ENCODE data around the gene CAPN11. TPM values are rescaled to one million over a fixed set of nuclear protein-coding genes. Genes with fewer than 3 reads are reported as not detected.

Gene CAPN11
- total and polyA plus RNA-seq, 2 of the 4 experiments (the other 2 are of a cell fraction), result not detected

GRCh38 chr6:44156494-44157151, 2.0 kb upstream of the CAPN11 start:
- Histone ChIP-seq H3K4me3 (ENCODE audit: insufficient read depth, low read depth, low read length) (no peak overlapping the region), H3K9me1 (ENCODE audit: insufficient read depth, low read length) (0 out of 2 replicates have a peak, but pooled peaks cover 2% of the 10 kb centered on the region), H2BK5ac (ENCODE audit: low read depth, low read length, poor library complexity, severe bottlenecking) (no peak overlapping the region), H3K18ac (ENCODE audit: low read depth, low read length) (no peak overlapping the region), H2BK15ac (ENCODE audit: low read depth, low read length) (no peak overlapping the region), H3K36me3 (ENCODE audit: control insufficient read depth, insufficient read depth, low read length) (peaks cover 3% of the 10 kb centered on the region; the same call in 1 of the 2 replicates), H3K27me3 (ENCODE audit: control insufficient read depth, insufficient read depth, low read length) (no peaks in the 10 kb centered on the region), H3K4me1 (ENCODE audit: control insufficient read depth, insufficient read depth, low read length) (peaks cover 1% of the 10 kb centered on the region), H3K9me3 (ENCODE audit: control insufficient read depth, insufficient read depth, low read length) (no peaks in the 10 kb centered on the region), H3K23ac (ENCODE audit: low read depth, low read length) (no peak overlapping the region), H4K20me1 (ENCODE audit: insufficient read depth, low read length) (peaks cover 7% of the 10 kb centered on the region; the same call in 1 of the 2 replicates), H3K27ac (ENCODE audit: insufficient read depth, low read length) (no peak overlapping the region), H2BK120ac (ENCODE audit: low read depth, low read length) (no peak overlapping the region), H4K8ac (ENCODE audit: low read depth in 2 of 2, low read length in 2 of 2) (no peak overlapping the region), H2AFZ (replicated peaks; ENCODE audit: low read length, poor library complexity) (no peak overlapping the region), H3K79me1 (ENCODE audit: low read depth in 1 of 2, low read length in 2 of 2) (no peaks in the 10 kb centered on the region), H3K4me2 (ENCODE audit: low read depth, low read length) (no peak overlapping the region), H2AK5ac (ENCODE audit: low read depth, low read length) (no peak overlapping the region), H2BK20ac (ENCODE audit: low read depth, low read length) (no peak overlapping the region), H3K56ac (ENCODE audit: extremely low read depth, insufficient read depth, low read length) (no peak overlapping the region), H3K9ac (ENCODE audit: low read depth, low read length) (no peak overlapping the region), H3K4ac (ENCODE audit: low read depth, low read length) (no peak overlapping the region), H4K5ac (ENCODE audit: low read depth, low read length) (no peak overlapping the region), H3K14ac (replicated peaks; ENCODE audit: low read depth, low read length) (no peak overlapping the region), H2AK9ac (replicated peaks; ENCODE audit: low read depth, low read length, poor library complexity) (no peak overlapping the region), H4K91ac (ENCODE audit: insufficient read depth, low read depth, low read length) (no peak overlapping the region)
- in situ Hi-C loops (cut with MboI; ENCODE audit: low sequenced_read_pairs) (no loop called here), intact Hi-C loops (cut with micrococcal nuclease) (no loop called here), dilution Hi-C loops (cut with HindIII; ENCODE audit: low sequenced_read_pairs, unreplicated experiment) (no loop called here)
- POLR2A ChIA-PET (ENCODE audit: unreplicated experiment), result no interaction called here
- no peak for ATAC-seq (ENCODE audit: low read depth)
- no peak for DNase-seq
- CTCF ChIA-PET, result no interaction called here
- TF ChIP-seq RCOR1 (IDR thresholded peaks at IDR 0.05; ENCODE audit: insufficient replicate concordance, low read length), result no peak
- no peak for TF ChIP-seq POLR2A (IDR thresholded peaks at IDR 0.05; ENCODE audit: low read depth, low read length)
- no TSS peak for BruUV-seq (replicated peaks)
- WGBS, 2 experiments (ENCODE audit: extremely low coverage in 2 of 2, insufficient read length in 1 of 2), result 72% methylated on average over 5 of the region's 9 CpGs; no CpG with 5 or more reads in 1 of the 2 experiments
